CD14-positive monocyte (primary cell): ENCODE measurements around the gene TAS1R1. TPM values are rescaled to one million over a fixed set of nuclear protein-coding genes. Genes with fewer than 3 reads are reported as not detected.

Experiments
- DNase-seq, 3 donors: peaks; one replicate each; pipeline ENCODE4 v3.0.0-alpha.2; 2011 to 2022
- H2AFZ ChIP-seq: 2 replicates; pipeline ENCODE4 v1.6.0; 2012; ENCODE audit warnings: mild to moderate bottlenecking, low read depth, low read length, inconsistent platforms; ENCODE audit not compliant: insufficient read depth, poor library complexity, severe bottlenecking
- H3K27ac ChIP-seq, 2 donors: 1 replicate in 1 of 2; 2 replicates in 1 of 2; pipeline ENCODE4 v1.5.1; 2012 to 2013; ENCODE audit warnings: low read length in 2 of 2, control low read depth in 1 of 2, inconsistent platforms in 1 of 2, low read depth in 1 of 2, mild to moderate bottlenecking in 1 of 2
- H3K27me3 ChIP-seq, 2 donors: one replicate each; pipeline versions ENCODE4 v1.6.0 to v1.6.1; 2011 to 2013; ENCODE audit warnings: low read length in 2 of 2; ENCODE audit not compliant: control insufficient read depth in 2 of 2, insufficient read depth in 2 of 2
- H3K36me3 ChIP-seq, 2 donors: replicated peaks in 1 of 2; 1 replicate in 1 of 2; 2 replicates in 1 of 2; pipeline versions ENCODE4 v1.5.1 to v1.6.1; 2012 to 2013; ENCODE audit warnings: low read length in 2 of 2, control low read depth in 1 of 2, inconsistent platforms in 1 of 2, mild to moderate bottlenecking in 1 of 2; ENCODE audit not compliant: insufficient read depth in 2 of 2, control insufficient read depth in 1 of 2
- H3K4me1 ChIP-seq, 2 donors: 1 replicate in 1 of 2; 2 replicates in 1 of 2; pipeline versions ENCODE4 v1.5.1 to v1.6.1; 2012 to 2013; ENCODE audit warnings: low read length in 2 of 2, control low read depth in 1 of 2, inconsistent platforms in 1 of 2, mild to moderate bottlenecking in 1 of 2, moderate library complexity in 1 of 2; ENCODE audit not compliant: insufficient read depth in 2 of 2, control insufficient read depth in 1 of 2
- H3K4me2 ChIP-seq: replicated peaks from 2 replicates; pipeline ENCODE3; 2012; ENCODE audit warnings: low read length, moderate library complexity, mild to moderate bottlenecking; ENCODE audit not compliant: poor library complexity, severe bottlenecking; ENCODE audit errors: extremely low read depth
- H3K4me3 ChIP-seq, 3 experiments: fragments of 200-600 bp in 1 of 3; sonication (generic) in 1 of 3; replicated peaks in 1 of 3; 1 replicate in 2 of 3; 2 replicates in 1 of 3; pipeline ENCODE4 v1.5.1; 2011 to 2013; ENCODE audit warnings: low read length in 3 of 3, mild to moderate bottlenecking in 3 of 3, control low read depth in 2 of 3, low read depth in 2 of 3, inconsistent platforms in 1 of 3, moderate library complexity in 1 of 3
- H3K79me2 ChIP-seq: 2 replicates; pipeline ENCODE4 v1.6.0; 2012; ENCODE audit warnings: mild to moderate bottlenecking, control low read depth, inconsistent platforms, low read length, moderate library complexity; ENCODE audit not compliant: insufficient read depth
- H3K9ac ChIP-seq: 2 replicates; pipeline ENCODE4 v1.6.0; 2017; ENCODE audit warnings: low read length, mild to moderate bottlenecking; ENCODE audit not compliant: insufficient read depth, poor library complexity, severe bottlenecking
- H3K9me3 ChIP-seq, 2 donors: replicated peaks in 1 of 2; 1 replicate in 1 of 2; 2 replicates in 1 of 2; pipeline versions ENCODE4 v1.5.1 to v1.6.1; 2012 to 2013; ENCODE audit warnings: low read length in 2 of 2, control low read depth in 1 of 2; ENCODE audit not compliant: control insufficient read depth in 1 of 2, insufficient read depth in 1 of 2
- H4K20me1 ChIP-seq: 2 replicates; pipeline ENCODE4 v1.6.0; 2012; ENCODE audit warnings: mild to moderate bottlenecking, low read length, control low read depth, moderate library complexity; ENCODE audit not compliant: insufficient read depth
- H3K27ac Mint-ChIP-seq, 7 donors: one replicate each; pipeline ENCODE4 v1.8.0; 2020; ENCODE audit warnings: mild to moderate bottlenecking in 7 of 7, mixed read lengths in 7 of 7, moderate library complexity in 6 of 7, inconsistent platforms in 2 of 7
- H3K27me3 Mint-ChIP-seq, 3 donors: one replicate each; pipeline ENCODE4 v1.8.0; 2021 to 2022; ENCODE audit warnings: low read depth in 3 of 3, mild to moderate bottlenecking in 3 of 3, mixed read lengths in 3 of 3, moderate library complexity in 3 of 3, inconsistent platforms in 1 of 3
- H3K36me3 Mint-ChIP-seq, 2 donors: one replicate each; pipeline ENCODE4 v1.8.0; 2020; ENCODE audit warnings: mixed read lengths in 2 of 2, inconsistent platforms in 1 of 2, mild to moderate bottlenecking in 1 of 2
- H3K4me1 Mint-ChIP-seq: one replicate; pipeline ENCODE4 v1.8.0; 2020; ENCODE audit warnings: mild to moderate bottlenecking, mixed read lengths
- H3K4me3 Mint-ChIP-seq, 2 donors: one replicate each; pipeline ENCODE4 v1.8.0; 2020; ENCODE audit warnings: mild to moderate bottlenecking in 2 of 2, mixed read lengths in 2 of 2, moderate library complexity in 1 of 2
- H3K9me3 Mint-ChIP-seq, 7 donors: one replicate each; pipeline ENCODE4 v1.8.0; 2020 to 2022; ENCODE audit warnings: mixed read lengths in 7 of 7, mild to moderate bottlenecking in 6 of 7, moderate library complexity in 6 of 7, inconsistent platforms in 2 of 7
- WGBS: methylation state at CpG from one replicate; pipeline ENCODE4 v1.1.5; 2013; ENCODE audit warnings: missing lambda C conversion rate; ENCODE audit not compliant: insufficient coverage; 5-methylcytosine and 5-hydroxymethylcytosine counted together
- intact Hi-C, 2 donors: fragments of 100-400 bp; cut with micrococcal nuclease; formaldehyde crosslinking; loops; one replicate each; pipeline versions ENCODE4 v1.15.0 to v1.15.1; 2023
- polyA plus RNA-seq, 3 donors: library from polyadenylated mRNA; depleted of rRNA in 1 of 3; unstranded in 2 of 3; stranded (reverse) in 1 of 3; fragments of 300-500 nt in 2 of 3; fragments of >200 nt in 1 of 3; fragmentation: Illumina TruSeq in 2 of 3; gene quantifications; 1 replicate in 2 of 3; 2 replicates in 1 of 3; pipeline ENCODE4 v1.2.3, GENCODE V29; 2012 to 2021
- TF ChIP-seq, protein P1 (sequence below): fragments of 200-600 bp; IDR thresholded peaks from one replicate; pipeline ENCODE4 v1.8.0; 2022; ENCODE audit warnings: antibody characterized with exemption, mild to moderate bottlenecking

Gene TAS1R1
- polyA plus RNA-seq, 3 donors = not detected

DNA sequence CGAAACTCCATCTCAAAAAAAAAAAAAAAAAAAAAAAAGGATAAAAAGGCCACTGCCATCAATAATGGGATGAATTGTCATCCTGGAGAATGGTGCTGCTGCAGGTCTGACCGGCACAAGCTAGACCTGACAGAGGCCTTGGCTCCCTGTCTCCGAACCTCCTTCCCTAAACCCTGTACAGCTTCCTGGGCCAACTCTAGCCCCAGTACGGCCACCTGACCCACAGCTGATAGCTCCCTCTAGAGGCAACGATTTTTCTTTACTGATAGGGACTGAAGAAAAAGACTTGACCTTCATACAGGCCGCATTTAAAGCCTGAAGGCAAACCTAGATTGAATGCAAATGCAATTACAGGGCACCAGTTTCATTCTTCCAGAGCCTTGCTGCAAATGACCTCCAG is 31.5 kb upstream of the TAS1R1 start:
- 64% methylated on average over 2 of the region's 6 CpGs for WGBS
- H3K27ac ChIP-seq = no peak overlapping the region
- no peak overlapping the region for H3K27ac Mint-ChIP-seq

DNA sequence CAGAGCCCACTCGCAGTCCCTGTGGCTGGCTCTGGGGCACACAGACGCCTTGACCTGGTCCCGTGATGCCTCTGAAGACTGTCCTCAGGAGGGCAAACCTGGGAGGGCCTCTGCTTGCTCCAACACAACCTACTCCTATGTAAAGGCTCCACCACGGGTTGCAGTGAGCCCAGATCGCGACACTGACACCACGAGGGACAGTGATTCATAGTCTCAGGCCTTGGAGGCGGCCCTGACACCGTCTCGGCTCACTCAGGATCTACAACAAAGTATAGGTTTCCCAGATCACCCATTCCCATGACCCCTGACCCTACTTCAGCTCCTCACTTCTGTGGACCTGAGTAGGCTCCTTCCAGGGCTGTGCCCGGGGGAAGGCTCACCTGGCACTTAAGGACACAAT is 28.8 kb upstream of the TAS1R1 start:
- H3K27ac Mint-ChIP-seq = no peak overlapping the region
- H3K36me3 Mint-ChIP-seq = peaks cover 54 to 66% of the 10 kb centered on the region in 2 donors
- Histone ChIP-seq H3K9me3 (no peaks in the 10 kb centered on the region), H3K36me3 (peaks cover 52 to 66% of the 10 kb centered on the region in 2 donors), H3K27me3 (no peaks in the 10 kb centered on the region), H3K9ac (no peak overlapping the region), H3K27ac (no peak overlapping the region), H3K4me1 (no peaks in the 10 kb centered on the region), H3K4me3 (no peak overlapping the region), H3K4me2 (no peak overlapping the region), H2AFZ (no peak overlapping the region), H4K20me1 (no peaks in the 10 kb centered on the region), H3K79me2 (no peaks in the 10 kb centered on the region)
- H3K4me3 Mint-ChIP-seq = no peak overlapping the region
- intact Hi-C loops = no loop called here
- no peaks in the 10 kb centered on the region for H3K9me3 Mint-ChIP-seq
- no peaks in the 10 kb centered on the region for H3K4me1 Mint-ChIP-seq
- WGBS = 89% methylated on average over 11 of the region's 11 CpGs
- TF ChIP-seq, protein P1, sequence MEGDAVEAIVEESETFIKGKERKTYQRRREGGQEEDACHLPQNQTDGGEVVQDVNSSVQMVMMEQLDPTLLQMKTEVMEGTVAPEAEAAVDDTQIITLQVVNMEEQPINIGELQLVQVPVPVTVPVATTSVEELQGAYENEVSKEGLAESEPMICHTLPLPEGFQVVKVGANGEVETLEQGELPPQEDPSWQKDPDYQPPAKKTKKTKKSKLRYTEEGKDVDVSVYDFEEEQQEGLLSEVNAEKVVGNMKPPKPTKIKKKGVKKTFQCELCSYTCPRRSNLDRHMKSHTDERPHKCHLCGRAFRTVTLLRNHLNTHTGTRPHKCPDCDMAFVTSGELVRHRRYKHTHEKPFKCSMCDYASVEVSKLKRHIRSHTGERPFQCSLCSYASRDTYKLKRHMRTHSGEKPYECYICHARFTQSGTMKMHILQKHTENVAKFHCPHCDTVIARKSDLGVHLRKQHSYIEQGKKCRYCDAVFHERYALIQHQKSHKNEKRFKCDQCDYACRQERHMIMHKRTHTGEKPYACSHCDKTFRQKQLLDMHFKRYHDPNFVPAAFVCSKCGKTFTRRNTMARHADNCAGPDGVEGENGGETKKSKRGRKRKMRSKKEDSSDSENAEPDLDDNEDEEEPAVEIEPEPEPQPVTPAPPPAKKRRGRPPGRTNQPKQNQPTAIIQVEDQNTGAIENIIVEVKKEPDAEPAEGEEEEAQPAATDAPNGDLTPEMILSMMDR = no peak
- no peak for DNase-seq
- no peaks in the 10 kb centered on the region for H3K27me3 Mint-ChIP-seq

More for the DNA sequence above, 31.5 kb upstream of the TAS1R1 start:
- intact Hi-C loops = no loop called here
- H3K4me1 ChIP-seq = no peaks in the 10 kb centered on the region
- no peaks in the 10 kb centered on the region for H4K20me1 ChIP-seq
- Mint-ChIP-seq H3K4me1 (no peaks in the 10 kb centered on the region), H3K4me3 (no peak overlapping the region), H3K9me3 (no peaks in the 10 kb centered on the region), H3K27me3 (no peaks in the 10 kb centered on the region), H3K36me3 (peaks cover 45 to 52% of the 10 kb centered on the region in 2 donors)
- TF ChIP-seq, protein P1 = no peak
- no peaks in the 10 kb centered on the region for H3K27me3 ChIP-seq
- peaks cover 34 to 44% of the 10 kb centered on the region in 2 donors for H3K36me3 ChIP-seq
- H3K4me3 ChIP-seq = no peak overlapping the region
- no peak overlapping the region for H3K9ac ChIP-seq
- no peak overlapping the region for H2AFZ ChIP-seq
- H3K79me2 ChIP-seq = no peaks in the 10 kb centered on the region
- DNase-seq = no peak
- no peak overlapping the region for H3K4me2 ChIP-seq
- H3K9me3 ChIP-seq = no peaks in the 10 kb centered on the region
